ENCODE measurements around the gene LIPF.
"Not testable (repeated sequence)": the region's sequence is repeated elsewhere in the genome, so short reads cannot be mapped to it uniquely, and the experiment has no call there.

Gene LIPF

DNA sequence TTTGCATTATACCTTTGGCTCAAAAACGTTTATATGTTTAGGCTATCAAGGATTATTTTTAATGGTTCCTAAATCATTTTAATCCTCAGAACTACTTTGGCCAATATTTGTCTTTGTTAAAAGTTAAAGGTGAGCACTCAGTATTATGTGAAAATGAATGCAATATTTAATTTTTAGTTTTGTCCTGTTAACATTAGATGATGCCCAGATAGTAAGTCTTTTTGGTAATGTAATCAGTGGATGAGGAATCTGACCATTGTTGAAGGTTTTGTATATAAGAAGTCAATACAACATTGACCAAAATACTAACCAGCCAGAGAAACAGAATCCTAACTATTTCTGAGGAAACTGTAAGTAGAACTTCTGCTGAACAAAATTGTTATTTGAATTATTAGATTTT is at the start of gene LIPF:
Gene LIPF (plus strand): TSS at position 301 of the 400 bp plus-strand sequence. CDS start 2,856 bp downstream, outside the sequence.
- DNase-seq: no peak

GRCh38 chr10:88616250-88616977 is 47.8 kb upstream of the LIPF start:
- no peak for DNase-seq

- DNase-seq: no peak
Measured at GRCh38 chr10:88617772-88618300, 46.4 kb upstream of the LIPF start.

GRCh38 chr10:88618496-88618895 is 45.7 kb upstream of the LIPF start:
- no peak for DNase-seq

- no peak for DNase-seq
Measured at GRCh38 chr10:88620441-88620840, 43.8 kb upstream of the LIPF start.

DNA sequence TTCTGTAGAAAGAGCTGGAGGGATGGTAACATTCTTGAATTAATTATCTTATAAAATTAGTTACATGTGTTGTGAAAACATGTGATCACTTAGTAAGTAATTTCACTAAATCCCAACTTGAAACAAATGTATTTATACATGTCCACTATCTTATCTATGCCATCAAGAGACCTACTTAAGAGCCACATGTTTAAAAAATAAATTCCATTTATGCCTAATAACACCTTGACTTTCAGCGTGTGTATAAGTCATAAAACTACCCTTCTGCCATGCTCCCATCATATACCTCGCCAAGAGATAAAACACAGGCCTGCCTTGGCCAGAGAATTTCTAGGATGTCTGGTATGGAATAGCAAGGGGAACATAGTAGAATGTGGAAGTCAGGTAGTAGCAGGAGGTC is 40.4 kb upstream of the LIPF start:
- DNase-seq: no peak

- no peak for DNase-seq
Measured at GRCh38 chr10:88624840-88625239, 39.4 kb upstream of the LIPF start.

GRCh38 chr10:88640186-88640585 is 24.1 kb upstream of the LIPF start:
- DNase-seq: no peak

DNA sequence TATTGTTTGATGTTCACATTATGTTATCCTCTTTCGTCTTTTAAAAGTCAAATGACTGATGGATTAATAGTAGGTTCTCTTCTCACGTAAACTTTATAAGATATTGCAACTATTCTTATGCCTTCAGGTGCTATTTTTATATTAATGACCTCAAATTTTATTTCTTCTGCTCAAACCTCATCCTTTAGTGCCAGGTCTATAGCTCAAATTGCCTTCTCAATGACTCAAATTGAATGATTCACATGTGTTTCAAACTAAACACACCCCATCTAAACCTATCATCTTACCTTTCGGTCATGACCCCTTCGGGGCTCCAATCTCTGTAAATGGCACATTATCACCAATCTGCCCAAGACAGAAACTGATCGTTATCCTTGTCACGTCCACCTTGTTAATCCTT is 22.0 kb upstream of the LIPF start:
- DNase-seq: no peak

DNA sequence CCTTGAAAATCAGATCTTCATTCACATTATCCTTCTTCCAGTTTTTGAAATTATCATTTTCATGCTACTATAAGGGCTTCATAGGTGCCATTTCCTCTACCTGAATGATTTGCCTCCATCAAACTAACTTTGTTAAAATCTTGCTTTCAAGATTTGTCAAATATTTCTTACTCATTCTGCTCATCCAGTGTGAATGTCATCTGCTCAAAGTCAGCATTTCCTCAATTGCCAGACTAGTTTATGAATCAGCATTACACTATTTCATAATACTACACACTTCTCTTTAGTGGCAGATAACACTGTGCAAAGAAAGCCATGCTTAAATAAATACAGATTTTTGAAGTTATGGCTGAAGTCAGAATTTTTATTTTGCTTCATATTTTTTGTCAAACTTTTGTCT is 21.3 kb upstream of the LIPF start:
- DNase-seq: no peak

DNA sequence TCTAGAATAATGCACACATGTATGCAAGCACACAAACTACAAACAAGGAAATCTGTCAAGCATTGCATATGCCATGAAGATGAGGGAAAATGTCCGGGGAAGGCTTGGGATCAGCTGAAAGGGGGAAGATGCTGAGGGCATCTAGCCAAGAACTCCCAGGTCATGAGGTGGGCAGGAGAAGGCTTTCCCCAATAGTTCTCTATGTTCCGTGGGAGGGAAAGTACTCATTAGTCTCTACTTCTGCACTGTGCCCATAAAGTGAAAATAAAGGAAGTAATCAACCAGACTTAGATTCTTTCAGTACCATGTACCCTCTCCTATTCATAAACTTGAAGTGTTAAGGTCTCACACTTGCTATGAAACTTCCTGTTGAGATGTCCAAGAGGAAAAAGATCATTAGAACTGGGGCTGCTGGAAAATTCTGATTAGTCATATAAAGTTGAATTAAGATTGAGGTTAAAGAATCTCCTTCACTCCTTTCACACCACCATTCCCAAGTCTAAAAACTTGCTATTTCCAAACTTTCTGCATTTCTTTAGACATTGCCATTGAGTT is 17.1 kb upstream of the LIPF start:
- no peak for DNase-seq

GRCh38 chr10:88651101-88651551 is 13.1 kb upstream of the LIPF start:
- DNase-seq: no peak

GRCh38 chr10:88652616-88653015 is 11.6 kb upstream of the LIPF start:
- no peak for DNase-seq

- DNase-seq: no peak
Measured at GRCh38 chr10:88657901-88658300, 6.3 kb upstream of the LIPF start.

DNA sequence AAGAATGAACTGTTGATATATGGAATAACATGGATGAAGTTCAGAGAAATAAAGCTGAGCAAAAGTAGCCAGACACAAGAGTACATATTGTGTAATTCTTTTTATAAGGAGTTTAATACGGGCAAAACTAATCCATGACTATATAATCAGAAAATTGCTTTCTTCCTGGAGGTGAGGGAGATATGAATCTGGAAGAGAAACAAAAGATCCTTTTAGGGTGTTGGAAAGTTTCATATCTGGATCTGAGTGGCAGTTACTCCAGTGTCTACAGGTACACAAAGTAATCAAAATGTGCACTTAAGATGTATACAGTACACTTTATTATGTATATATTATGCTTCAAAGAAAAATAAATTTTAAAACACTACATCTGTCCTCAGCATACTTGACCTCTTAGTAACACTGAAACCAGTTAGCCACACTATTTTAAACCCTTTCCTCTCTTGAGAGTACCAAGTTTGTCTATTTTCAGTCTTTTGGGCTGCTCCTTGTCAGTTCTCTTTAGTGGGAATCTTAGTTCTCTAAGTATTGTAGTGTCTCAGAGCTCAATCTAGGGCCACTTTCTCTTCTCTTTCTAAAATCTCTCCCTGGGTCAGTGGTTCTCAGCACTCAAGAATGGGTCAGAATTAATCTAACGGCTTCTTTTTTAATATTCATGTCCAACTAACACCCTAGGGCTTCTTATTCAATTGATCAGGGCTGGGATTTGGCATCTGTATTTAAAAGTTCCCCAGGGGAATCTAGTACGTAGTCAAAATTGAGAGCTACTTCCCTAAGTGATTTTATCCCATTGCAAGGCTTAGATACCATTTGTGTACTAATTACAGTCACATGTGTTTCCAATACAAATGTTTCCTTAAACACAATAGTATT is 4.3 kb upstream of the LIPF start:
- DNase-seq: no peak

- no peak for DNase-seq
Measured at GRCh38 chr10:88660598-88660884, 3.7 kb upstream of the LIPF start.

- no peak for DNase-seq
Measured at GRCh38 chr10:88661018-88661417, 3.2 kb upstream of the LIPF start.

- no peak for DNase-seq
Measured at GRCh38 chr10:88661577-88661976, 2.7 kb upstream of the LIPF start.

DNA sequence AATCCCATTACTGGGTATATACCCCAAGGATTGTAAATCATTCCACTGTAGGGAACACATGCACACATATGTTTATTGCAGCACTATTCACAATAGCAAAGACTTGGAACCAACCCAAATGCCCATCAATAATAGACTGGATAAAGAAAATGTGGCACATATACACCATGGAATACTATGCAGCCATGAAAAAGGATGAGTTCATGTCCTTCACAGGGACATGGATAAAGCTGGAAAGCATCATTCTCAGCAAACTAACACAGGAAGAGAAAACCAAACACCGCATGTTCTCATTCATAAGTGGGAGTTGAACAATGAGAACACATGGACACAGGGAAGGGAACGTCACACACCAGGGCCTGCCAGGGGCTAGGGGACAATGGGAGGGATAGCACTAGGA is 1.1 kb upstream of the LIPF start:
- not testable (repeated sequence) for DNase-seq

DNA sequence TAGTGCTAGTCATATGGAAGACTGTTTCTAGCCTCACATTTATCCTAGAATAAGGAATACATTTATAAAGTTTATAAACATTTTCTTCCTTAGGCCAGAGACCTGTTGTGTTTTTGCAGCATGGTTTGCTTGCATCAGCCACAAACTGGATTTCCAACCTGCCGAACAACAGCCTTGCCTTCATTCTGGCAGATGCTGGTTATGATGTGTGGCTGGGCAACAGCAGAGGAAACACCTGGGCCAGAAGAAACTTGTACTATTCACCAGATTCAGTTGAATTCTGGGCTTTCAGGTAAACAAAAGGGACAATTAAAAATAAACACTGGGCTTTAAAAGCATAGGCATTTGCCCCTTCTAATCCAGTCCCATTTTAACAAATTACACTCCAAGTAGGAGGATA is 4.2 kb downstream of the LIPF start:
- DNase-seq: no peak

- DNase-seq: no peak
Measured at GRCh38 chr10:88670497-88670896, 6.3 kb downstream of the LIPF start.

DNA sequence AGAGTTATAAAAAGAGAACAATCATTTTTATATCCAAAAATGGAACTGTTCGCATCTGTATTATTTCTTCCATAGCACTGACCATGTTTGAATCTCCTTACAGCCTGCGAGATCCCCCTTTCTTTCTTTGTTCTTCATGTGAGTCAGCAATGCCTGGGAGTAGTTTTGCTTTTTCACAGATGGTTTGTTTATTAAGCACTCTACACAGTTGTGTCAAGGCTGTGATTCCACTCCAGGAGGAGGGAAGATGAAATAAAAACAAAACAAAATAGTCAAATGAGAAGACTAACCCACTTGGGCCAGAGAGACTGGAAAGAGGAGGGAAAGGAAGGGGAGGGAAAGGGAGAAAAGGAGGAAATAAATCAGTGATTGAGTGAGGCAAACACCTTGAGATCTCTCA is 7.8 kb downstream of the LIPF start:
- no peak for DNase-seq

- no peak for DNase-seq
Measured at GRCh38 chr10:88676283-88677060, 12.2 kb downstream of the LIPF start.

Measured in GOT3 (cell line).